Small intestine (tissue), 7 donors: ENCODE results near the gene GPR157. TPM values are rescaled to one million over a fixed set of nuclear protein-coding genes. Genes with fewer than 3 reads are reported as not detected.

Experiments
- DNase-seq, 2 donors: peaks; one replicate each; pipeline versions ENCODE4 v3.0.0 to v3.0.0-alpha.2; 2013
- FAIRE-seq: peaks from 2 replicates; lab custom pipeline; 2012; peaks lifted over from hg19 to GRCh38; lab: Jason Lieb, UNC
- H3K27ac ChIP-seq, 3 donors: one replicate each; pipeline ENCODE4 v1.5.1; 2013; ENCODE audit warnings: low read length in 2 of 3, mild to moderate bottlenecking in 2 of 3, control low read depth in 1 of 3, inconsistent platforms in 1 of 3, low read depth in 1 of 3, moderate library complexity in 1 of 3
- H3K27me3 ChIP-seq, 3 donors: one replicate each; pipeline ENCODE4 v1.6.1; 2013; ENCODE audit warnings: low read length in 3 of 3, inconsistent platforms in 1 of 3; ENCODE audit not compliant: control insufficient read depth in 3 of 3, insufficient read depth in 3 of 3
- H3K36me3 ChIP-seq, 3 donors: one replicate each; pipeline ENCODE4 v1.6.1; 2013; ENCODE audit warnings: low read length in 3 of 3, inconsistent platforms in 1 of 3, low read depth in 1 of 3, mild to moderate bottlenecking in 1 of 3, moderate library complexity in 1 of 3; ENCODE audit not compliant: control insufficient read depth in 3 of 3, insufficient read depth in 2 of 3
- H3K4me1 ChIP-seq, 3 donors: one replicate each; pipeline ENCODE4 v1.6.1; 2013; ENCODE audit warnings: low read length in 2 of 3, inconsistent platforms in 1 of 3, low read depth in 1 of 3, mild to moderate bottlenecking in 1 of 3, moderate library complexity in 1 of 3; ENCODE audit not compliant: control insufficient read depth in 3 of 3, insufficient read depth in 2 of 3
- H3K4me3 ChIP-seq, 3 donors: one replicate each; pipeline ENCODE4 v1.5.1; 2013; ENCODE audit warnings: low read length in 3 of 3, control low read depth in 1 of 3, inconsistent platforms in 1 of 3, low read depth in 1 of 3, mild to moderate bottlenecking in 1 of 3, moderate library complexity in 1 of 3
- H3K9me3 ChIP-seq, 2 donors: one replicate each; pipeline ENCODE4 v1.6.1; 2013; ENCODE audit warnings: low read depth in 1 of 2, low read length in 1 of 2; ENCODE audit not compliant: control insufficient read depth in 2 of 2, insufficient read depth in 1 of 2
- WGBS, 3 donors: extraction: QIAGEN DNeasy Blood & Tissue Kit; methylation state at CpG; one replicate each; pipeline ENCODE4 v1.1.7; 2013; 5-methylcytosine and 5-hydroxymethylcytosine counted together
- polyA plus RNA-seq, 4 donors: library from polyadenylated mRNA; stranded (reverse) in 3 of 4; unstranded in 1 of 4; fragments of 200-250 nt in 3 of 4; fragments of 120-200 nt in 1 of 4; gene quantifications; one replicate each; pipeline versions ENCODE4 v1.2.1 to v1.2.3, GENCODE V29; 2013
- donor health status: healthy with polysubstance abuse.
- donor health status: control.
- donor health status: control.
- donor health status: Bipolar disorder and iron deficiency.
- donor health status: healthy.

The GPR157 gene
- polyA plus RNA-seq, 4 donors: 1.1 to 35.2 (median 1.8) TPM

DNA sequence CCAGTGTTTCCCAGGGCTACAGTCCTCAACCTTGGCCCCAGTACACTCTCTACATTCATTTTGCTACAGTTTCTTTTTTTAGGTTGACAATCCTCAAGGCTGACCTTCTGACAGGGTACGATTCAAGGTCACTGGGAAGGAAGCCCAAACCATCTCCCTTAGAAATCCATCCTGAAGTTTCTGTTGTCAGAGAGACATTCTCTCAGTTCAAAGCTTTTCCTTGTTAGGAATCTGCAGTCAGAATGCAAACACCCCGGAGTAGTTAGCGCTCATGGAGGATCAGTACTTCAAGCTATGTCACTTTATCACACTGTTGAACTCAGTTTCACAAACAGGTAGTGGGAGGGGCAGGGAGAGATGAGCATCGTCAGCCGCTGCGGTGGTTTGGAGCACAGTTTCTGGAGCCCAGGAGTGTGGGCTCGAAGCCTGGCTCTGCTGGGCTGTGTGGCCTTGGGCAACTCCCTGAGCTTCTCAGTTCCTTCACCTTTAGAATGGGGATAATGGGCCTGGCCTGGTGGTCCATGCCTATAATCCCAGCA, 63.6 kb downstream of the GPR157 start:
- FAIRE-seq (no peak), DNase-seq (peak in 1 of 2 donors; percentile 21)
- Histone ChIP-seq H3K9me3 (no peaks in the 10 kb centered on the region), H3K4me3 (peak overlapping the region in 1 of 3 donors; percentile 44), H3K27ac (peak overlapping the region; percentile 24 to 63 (median 52)), H3K36me3 (peaks cover 0 to 22% (median 3%) of the 10 kb centered on the region in 3 donors), H3K27me3 (no peaks in the 10 kb centered on the region), H3K4me1 (peaks cover 2 to 27% (median 7%) of the 10 kb centered on the region in 3 donors)
- WGBS, 3 donors: 65 to 70% (median 69%) methylated on average over 7 of the region's 7 CpGs

DNA sequence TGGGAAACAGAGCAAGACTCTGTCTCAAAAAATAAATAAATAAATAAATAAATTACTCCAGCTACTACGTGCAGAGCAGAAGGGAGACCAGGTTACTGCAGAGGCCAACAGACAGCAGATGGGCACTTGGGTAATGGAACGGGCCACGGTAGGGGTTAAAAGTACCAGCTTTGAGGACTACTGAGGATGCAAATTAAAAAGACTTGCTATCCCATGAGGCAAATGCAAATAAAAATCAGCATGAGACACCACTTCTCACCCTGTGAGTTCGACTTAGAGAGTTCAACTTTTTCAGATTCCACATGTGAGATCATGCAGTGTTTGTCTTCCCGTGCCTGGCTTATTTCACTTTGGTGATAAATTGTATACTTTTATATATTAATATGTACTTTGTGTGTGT, 66.1 kb downstream of the GPR157 start:
- WGBS, 3 donors: 79 to 81% (median 80%) methylated on average over 5 of the region's 5 CpGs
- Histone ChIP-seq H3K9me3 (no peaks in the 10 kb centered on the region), H3K4me3 (no peak overlapping the region), H3K4me1 (peaks cover 2 to 20% (median 7%) of the 10 kb centered on the region in 3 donors), H3K27ac (no peak overlapping the region), H3K36me3 (peaks cover 0 to 32% (median 3%) of the 10 kb centered on the region in 3 donors), H3K27me3 (no peaks in the 10 kb centered on the region)
- FAIRE-seq: no peak
- DNase-seq: no peak

DNA sequence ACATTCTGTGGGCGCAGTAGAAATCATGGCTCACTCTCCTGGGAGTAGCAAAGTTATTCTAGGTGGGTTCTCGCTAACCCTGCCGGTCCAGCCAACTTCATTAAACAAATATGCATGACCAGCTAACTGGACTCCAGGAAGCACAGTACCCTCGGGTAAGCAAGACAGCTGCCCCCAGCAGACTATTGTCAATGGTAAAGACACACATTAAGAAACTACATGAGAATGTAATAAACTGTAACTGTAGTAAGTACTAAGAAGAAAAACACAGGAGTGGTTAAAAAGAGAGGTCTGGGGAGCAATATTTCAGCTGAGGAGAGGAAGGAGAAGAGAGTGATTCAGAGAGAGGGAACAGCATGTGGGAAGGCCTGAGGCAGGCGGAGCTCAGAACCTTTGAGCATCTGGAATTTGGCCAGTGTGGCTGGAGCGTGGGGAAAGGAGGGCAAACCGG, 66.9 kb downstream of the GPR157 start:
- Histone ChIP-seq H3K4me1 (peaks cover 2 to 20% (median 7%) of the 10 kb centered on the region in 3 donors), H3K27me3 (no peaks in the 10 kb centered on the region), H3K9me3 (no peaks in the 10 kb centered on the region), H3K36me3 (peaks cover 0 to 31% (median 3%) of the 10 kb centered on the region in 3 donors), H3K27ac (peak overlapping the region in 2 of 3 donors; percentile 79 to 80), H3K4me3 (peak overlapping the region in 1 of 3 donors; percentile 5)
- WGBS, 3 donors: 55 to 79% (median 55%) methylated on average over 7 of the region's 7 CpGs
- DNase-seq (peak in 1 of 2 donors; percentile 74), FAIRE-seq (no peak)

DNA sequence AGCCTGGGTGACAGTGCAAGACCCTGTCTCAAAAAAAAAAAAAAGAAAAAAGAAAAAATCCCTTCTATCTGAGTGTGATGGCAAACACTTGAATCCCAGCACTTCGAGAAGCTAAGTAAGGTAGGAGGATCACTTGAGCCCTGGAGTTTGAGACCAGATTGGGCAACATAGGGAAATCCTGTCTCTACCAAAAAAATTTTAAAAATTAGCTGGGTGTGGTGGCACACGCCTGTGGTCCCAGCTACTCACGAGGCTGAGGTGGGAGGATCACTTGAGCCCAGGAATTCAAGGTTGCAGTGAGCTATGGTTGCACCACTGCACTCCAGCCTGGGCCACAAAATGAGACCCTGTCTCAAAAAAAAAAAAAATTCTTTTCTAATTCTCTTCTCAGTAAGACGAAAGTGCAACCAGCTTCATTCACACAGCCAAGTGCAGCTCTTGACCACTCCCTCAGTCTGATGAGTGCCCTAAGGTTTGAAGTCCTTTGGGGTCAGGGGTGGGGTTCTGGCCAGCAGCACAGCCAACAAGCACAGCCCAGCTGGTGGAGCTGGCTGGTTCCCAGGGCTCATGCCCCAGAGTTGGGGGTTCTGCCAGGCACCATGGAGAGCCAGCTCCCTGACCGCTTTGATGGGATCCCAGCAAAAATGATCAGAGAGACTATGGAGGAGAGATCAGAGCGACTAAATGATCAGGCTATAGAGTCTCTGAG, 67.5 kb downstream of the GPR157 start:
- Histone ChIP-seq H3K27ac (peak overlapping the region in 2 of 3 donors; percentile 79 to 80), H3K36me3 (peaks cover 0 to 31% (median 5%) of the 10 kb centered on the region in 3 donors), H3K9me3 (no peaks in the 10 kb centered on the region), H3K4me3 (peak overlapping the region in 1 of 3 donors; percentile 5), H3K4me1 (peaks cover 2 to 18% (median 7%) of the 10 kb centered on the region in 3 donors), H3K27me3 (no peaks in the 10 kb centered on the region)
- WGBS, 3 donors: 49 to 59% (median 50%) methylated on average over 6 of the region's 6 CpGs
- peak; percentile 67 to 89 for DNase-seq
- no peak for FAIRE-seq

DNA sequence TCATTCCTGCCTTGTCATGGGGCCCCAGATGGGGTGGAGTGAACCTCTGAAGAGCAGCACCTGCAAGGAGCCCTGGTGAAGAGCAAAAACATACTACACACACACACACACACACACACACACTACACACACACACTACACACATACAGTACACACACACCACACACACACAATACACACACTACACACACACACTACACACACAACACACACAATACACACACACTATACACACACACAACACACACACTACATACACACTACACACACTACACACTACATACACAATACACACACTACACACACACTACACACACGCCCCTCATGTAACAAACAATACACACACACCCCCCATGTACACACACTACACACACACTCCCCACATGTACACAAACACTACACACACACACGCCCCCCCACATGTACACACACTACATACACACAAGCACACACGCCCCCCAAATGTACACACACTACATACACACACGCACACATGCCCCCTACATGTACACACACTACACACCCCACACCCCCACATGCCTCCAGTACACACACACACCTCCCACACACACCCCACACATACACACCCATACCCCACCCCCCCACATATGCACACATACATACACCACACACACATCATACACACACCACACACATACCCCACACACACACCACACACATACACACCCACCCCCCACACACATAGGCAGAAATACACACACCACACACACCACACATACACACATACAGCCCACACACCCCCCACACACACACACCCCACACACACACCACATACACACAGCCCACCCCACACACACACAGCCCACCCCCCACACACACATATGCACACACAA, 68.8 kb downstream of the GPR157 start:
- Histone ChIP-seq H3K36me3 (peaks cover 0 to 39% (median 5%) of the 10 kb centered on the region in 3 donors), H3K27me3 (no peaks in the 10 kb centered on the region), H3K4me3 (peak overlapping the region in 1 of 3 donors; percentile 21), H3K4me1 (peaks cover 2 to 14% (median 7%) of the 10 kb centered on the region in 3 donors), H3K9me3 (no peaks in the 10 kb centered on the region), H3K27ac (no peak overlapping the region)
- DNase-seq (no peak), FAIRE-seq (no peak)
- 86 to 94% (median 88%) methylated on average over 4 of the region's 4 CpGs for WGBS, 3 donors

DNA sequence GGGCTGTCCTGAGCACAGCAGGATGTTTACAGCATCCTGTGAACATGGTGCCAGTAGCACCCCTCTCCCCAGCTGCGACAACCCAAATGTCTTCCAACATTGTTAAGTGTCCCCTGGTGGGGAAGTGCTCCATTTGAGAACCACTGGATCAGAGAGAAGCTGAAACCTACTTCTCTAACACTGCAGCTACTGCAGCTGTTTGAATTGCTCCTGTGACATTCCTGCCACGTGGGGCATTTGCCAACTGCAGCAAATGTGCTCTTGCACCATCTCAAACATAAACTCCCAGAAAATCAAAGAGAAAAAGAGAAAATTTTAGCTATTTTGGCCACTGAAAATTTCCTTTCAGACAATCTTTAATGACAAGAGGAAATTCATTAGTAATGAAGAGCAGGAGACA, 70.4 kb downstream of the GPR157 start:
- Histone ChIP-seq H3K4me3 (no peak overlapping the region), H3K27ac (no peak overlapping the region), H3K27me3 (no peaks in the 10 kb centered on the region), H3K9me3 (no peaks in the 10 kb centered on the region), H3K36me3 (peaks cover 0 to 44% (median 2%) of the 10 kb centered on the region in 3 donors), H3K4me1 (peaks cover 0 to 7% (median 7%) of the 10 kb centered on the region in 3 donors)
- WGBS, 3 donors: 67 to 76% (median 67%) methylated on average over 2 of the region's 2 CpGs
- DNase-seq: no peak
- no peak for FAIRE-seq

DNA sequence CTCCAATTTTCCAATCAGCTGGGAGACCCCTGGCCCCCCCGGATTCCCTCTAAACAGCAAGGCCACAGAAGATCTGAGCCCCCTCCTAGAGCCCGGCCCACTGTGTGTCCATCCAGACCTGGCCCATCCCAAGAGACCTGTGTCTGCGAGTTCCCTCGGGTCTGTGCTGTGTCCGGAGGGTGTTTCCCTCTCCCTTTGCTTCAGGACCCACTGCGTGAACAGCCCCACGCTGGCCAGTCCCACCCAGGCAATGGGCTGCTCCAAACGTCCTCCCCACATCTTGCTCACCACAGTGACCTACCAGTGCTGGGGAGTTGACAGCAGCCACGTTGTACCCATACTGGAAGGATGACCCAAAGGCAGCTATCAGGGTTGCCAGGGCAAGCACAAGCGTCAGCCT, 71.1 kb downstream of the GPR157 start:
- no peaks in the 10 kb centered on the region for H3K27me3 ChIP-seq
- no peaks in the 10 kb centered on the region for H3K9me3 ChIP-seq
- no peak overlapping the region for H3K27ac ChIP-seq
- peaks cover 0 to 7% (median 7%) of the 10 kb centered on the region in 3 donors for H3K4me1 ChIP-seq
- FAIRE-seq: no peak
- DNase-seq: no peak
- peaks cover 0 to 44% (median 2%) of the 10 kb centered on the region in 3 donors for H3K36me3 ChIP-seq
- 83 to 87% (median 87%) methylated on average over 10 of the region's 10 CpGs for WGBS, 3 donors
- no peak overlapping the region for H3K4me3 ChIP-seq
